HG02610 (cell line): Measurements from ENCODE around the gene SDSL.

Experiments
- ATAC-seq: cut with Tn5 transposase; IDR thresholded peaks from one replicate; pipeline ENCODE4 v1.9.1; 2021; ENCODE audit warnings: mild to moderate bottlenecking, moderate library complexity; ENCODE audit not compliant: unreplicated experiment

Gene SDSL

GRCh38 chr12:113467142-113467501, 44.9 kb downstream of the SDSL start:
- no peak for ATAC-seq

GRCh38 chr12:113467502-113468364, 45.6 kb downstream of the SDSL start:
- ATAC-seq, result no peak

- ATAC-seq, result no peak
Observed at GRCh38 chr12:113468365-113469223, 46.4 kb downstream of the SDSL start.

- no peak for ATAC-seq
Observed at GRCh38 chr12:113469224-113469948, 47.2 kb downstream of the SDSL start.

- ATAC-seq, result no peak
Observed at GRCh38 chr12:113469949-113470743, 48.0 kb downstream of the SDSL start.

- ATAC-seq, result no peak
Observed at GRCh38 chr12:113470871-113471618, 48.9 kb downstream of the SDSL start.

- ATAC-seq, result no peak
Observed at GRCh38 chr12:113471619-113472171, 49.5 kb downstream of the SDSL start, which contains the start of gene LHX5. LHX5 (minus strand) TSS chr12:113471871; CDS start chr12:113471498, 373 bp downstream.

GRCh38 chr12:113472191-113473121, 50.3 kb downstream of the SDSL start:
- ATAC-seq, result no peak

- ATAC-seq, result no peak
Observed at GRCh38 chr12:113473400-113473799, 51.2 kb downstream of the SDSL start.

GRCh38 chr12:113473942-113474341, 51.8 kb downstream of the SDSL start:
- ATAC-seq, result no peak

- ATAC-seq, result no peak
Observed at GRCh38 chr12:113474635-113475436, 52.7 kb downstream of the SDSL start.

- ATAC-seq, result no peak
Observed at GRCh38 chr12:113475451-113476175, 53.4 kb downstream of the SDSL start.

GRCh38 chr12:113476176-113476986, 54.2 kb downstream of the SDSL start:
- ATAC-seq, result no peak

- ATAC-seq, result no peak
Observed at GRCh38 chr12:113477171-113477841, 55.1 kb downstream of the SDSL start.

- ATAC-seq, result no peak
Observed at GRCh38 chr12:113477842-113478215, 55.6 kb downstream of the SDSL start.
